NCI-H1436 (cell line): ENCODE data around the gene PROCR.
"Not testable (repeated sequence)": the region's sequence is repeated elsewhere in the genome, so short reads cannot be mapped to it uniquely, and the experiment has no call there.

ENCODE experiments used
- DNase-seq: peaks from one replicate; lab custom pipeline; 2025; lab: John Stamatoyannopoulos, UW

PROCR gene

DNA sequence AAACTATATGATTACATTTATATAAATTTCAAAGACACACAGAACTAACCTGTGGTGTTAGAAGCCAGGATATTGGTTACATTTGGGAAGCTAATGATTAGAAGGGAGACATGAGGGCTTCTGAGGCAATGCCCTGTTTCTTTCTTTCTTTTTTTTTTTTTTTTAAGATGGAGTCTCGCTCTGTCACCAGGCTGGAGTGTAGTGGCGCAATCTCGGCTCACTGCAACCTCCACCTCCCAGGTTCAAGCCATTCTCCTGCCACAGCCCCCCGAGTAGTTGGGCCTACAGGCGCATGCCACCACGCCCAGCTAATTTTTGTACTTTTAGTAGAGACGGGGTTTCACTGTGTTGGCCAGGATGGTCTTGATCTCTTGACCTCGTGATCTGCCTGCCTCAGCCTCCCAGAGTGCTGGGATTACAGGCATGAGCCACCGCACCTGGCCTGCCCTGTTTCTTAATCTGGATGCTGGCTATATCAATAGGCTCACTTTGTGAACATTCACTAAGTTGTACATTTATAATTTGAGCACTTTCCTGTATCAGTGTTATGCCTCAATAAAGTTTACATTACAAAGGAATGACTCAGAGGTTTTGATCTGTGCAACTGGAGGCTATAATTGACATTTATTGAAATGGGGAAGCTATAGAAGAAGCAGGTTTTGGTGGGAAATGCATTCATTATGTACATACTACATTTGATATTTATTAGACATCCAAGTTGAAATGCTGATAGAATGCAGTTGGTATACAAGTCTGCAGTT, 21.3 kb downstream of the PROCR start:
- DNase-seq: not testable (repeated sequence)

DNA sequence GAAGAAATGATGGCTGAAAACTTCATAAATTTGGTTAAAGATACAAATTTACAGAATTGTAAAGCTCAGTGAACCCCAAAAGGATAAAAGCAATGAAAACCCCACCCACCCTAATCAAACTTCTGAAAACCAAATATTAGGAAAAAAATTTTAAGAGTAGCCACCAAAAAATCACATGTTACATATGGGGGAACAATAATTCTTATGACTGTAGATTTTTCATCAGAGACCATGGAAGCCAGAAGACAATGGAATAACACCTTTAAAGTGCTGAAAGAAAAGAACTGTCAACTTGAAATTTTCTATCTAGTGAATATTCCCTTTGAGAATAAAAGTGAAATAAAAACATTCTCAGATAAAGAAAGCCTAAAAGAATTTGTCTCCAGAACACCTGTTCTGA, 24.4 kb downstream of the PROCR start:
- DNase-seq: no peak

DNA sequence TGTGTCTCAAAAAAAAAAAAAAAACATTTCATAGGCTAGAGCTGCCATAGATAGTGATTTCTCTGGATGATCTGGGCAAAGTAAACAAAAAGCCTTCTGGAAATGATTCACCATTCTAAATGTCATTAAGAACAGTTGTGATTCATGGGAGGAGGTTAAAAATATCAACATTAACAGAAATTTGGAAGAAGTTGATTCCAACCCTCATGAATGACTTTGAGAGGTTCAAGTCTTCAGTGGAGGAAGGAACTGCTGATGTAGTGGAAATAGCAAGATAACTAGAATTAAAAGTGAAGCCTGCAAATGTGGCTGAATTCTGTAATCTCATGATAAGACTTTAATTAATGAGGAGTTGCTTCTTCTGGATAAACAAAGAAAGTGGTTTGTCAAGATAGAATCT, 27.9 kb downstream of the PROCR start:
- no peak for DNase-seq

DNA sequence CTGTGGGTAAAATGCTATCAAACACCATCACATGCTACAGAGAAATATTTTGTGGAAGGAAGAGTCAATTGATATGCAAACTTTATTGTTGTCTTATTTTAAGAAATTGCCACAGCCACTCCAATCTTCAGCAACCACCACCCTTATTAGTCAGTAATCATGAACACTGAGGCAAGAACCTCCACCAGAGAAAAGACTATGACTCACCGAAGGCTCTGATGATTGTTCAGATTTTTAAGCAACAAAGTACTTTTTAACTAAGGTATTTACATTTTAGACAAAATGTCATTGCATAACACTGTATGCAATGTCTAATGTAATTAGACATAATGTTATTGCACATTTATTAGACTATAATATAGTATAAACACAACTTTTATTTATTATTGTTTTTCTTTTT, 28.4 kb downstream of the PROCR start:
- DNase-seq: no peak

DNA sequence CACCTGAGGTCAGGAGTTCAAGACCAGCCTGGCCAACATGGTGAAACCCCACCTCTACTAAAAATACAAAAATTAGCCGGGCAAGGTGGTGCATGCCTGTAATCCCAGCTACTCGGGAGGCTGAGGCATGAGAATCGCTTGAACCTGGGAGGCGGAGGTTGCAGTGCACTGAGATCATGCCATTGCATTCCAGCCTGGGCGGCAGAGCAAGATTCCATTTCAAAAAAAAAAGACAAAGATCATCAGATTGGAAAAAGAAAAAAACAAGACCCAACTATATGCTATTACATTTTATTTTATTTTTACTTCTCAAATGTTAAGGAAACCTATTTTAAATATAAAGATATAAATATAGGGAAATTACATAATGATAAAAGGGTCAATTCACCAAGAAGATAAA, 29.6 kb downstream of the PROCR start:
- not testable (repeated sequence) for DNase-seq

DNA sequence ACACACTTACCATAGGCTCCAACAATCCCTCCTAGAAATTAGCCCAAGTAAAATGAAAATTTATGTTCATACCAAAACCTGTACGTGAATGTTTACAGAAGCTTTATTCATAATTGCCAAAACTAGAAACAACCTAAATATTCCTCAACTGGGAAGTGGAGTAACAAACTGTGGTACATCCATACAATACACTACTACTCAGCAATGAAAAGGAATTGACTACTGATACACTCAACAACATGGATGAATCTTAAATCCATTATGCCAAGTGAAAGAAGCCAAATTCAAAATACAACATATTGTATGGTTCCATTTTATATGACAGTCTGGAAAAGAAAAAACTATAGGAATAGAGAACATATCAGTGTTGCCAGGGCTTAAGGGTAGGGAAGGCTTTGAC, 34.9 kb downstream of the PROCR start:
- no peak for DNase-seq

DNA sequence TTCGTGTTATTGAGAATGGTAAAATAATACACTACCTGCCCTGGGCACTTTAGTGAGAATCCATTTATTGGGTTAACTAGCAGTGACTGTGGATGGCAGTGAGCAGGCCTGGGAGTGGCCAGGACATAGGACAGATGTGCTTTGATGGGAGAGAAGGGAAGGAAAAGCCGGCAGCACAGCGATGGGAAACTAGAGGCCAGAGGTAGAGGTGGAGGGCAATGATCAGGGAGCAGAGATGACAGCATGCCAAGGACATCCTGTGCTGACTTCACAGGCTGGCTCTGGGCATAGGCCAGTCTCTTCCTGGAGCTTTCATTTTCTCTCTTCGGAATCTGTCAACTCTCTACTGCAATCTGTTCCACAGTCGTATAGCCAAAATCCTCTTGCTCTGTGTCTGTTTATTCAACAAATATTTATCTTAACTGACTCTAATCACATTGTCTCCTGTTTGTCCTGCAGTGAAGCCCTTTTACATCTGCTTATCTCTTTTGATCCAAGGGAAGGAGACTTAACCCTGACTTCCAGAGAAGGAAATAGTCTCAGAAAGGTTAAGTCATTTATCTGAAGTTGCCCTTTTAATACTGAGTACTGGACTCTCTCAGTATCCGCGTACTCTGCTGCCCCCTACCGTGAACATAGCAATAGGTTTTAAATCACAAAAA, 36.2 kb downstream of the PROCR start:
- peak; percentile 73 for DNase-seq

DNA sequence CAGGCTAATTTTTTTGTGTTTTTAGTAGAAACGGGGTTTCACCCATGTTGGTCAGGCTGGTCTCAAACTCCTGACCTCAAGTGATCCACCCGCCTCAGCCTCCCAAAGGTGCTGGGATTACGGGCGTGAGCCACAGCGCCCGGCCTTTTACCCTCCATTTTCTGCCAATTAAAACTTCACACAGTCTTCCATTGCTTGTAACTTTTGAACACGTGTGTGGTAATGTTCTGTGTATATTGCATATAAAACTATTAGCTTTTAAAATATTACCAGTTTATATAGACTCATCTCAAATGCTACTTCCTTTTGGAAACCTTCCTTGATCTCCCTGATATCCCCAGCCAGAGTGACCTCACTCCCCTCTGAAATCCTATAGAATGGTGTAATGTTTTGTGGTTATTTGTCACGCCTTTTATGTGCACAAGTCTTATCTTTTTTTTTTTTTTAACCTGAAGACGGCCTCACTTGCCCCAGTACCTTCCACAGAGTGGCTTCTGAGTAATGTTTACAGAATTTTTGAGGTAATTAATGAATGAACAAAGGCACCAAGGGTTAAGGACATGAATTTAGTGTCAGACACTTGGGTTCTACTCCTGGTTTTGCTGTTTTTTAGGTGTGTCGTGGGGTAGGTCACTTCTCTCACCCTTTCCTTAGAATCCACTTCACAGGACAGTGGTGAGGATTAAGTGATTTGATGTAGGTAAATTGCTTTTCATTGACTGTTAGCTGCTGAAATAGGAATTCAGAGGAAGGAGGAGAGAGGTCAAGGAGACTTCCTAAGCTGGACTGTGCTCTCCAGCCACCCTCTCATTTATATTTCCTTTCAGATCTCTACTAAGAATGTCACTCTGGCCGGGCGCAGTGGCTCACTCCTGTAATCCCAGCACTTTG, 43.4 kb downstream of the PROCR start:
- no peak for DNase-seq

DNA sequence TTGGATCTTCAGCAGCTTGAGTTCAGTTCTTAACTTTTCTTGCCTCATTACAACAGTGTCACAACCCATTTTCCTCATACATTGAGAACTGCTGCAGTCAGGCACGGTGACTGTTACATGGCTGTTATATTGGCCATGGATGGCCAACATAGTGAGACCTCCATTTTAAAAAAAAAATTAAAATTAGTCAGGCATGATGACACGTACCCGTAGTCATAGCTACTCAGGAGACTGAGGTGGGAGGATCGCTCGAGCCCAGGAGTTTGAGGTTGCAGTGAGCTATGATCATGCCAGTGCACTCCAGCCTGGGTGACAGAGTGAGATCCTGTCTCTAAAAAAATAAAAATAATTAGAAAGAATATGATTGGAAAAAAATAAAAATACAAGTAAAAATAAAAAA, 44.7 kb downstream of the PROCR start:
- DNase-seq: no peak

DNA sequence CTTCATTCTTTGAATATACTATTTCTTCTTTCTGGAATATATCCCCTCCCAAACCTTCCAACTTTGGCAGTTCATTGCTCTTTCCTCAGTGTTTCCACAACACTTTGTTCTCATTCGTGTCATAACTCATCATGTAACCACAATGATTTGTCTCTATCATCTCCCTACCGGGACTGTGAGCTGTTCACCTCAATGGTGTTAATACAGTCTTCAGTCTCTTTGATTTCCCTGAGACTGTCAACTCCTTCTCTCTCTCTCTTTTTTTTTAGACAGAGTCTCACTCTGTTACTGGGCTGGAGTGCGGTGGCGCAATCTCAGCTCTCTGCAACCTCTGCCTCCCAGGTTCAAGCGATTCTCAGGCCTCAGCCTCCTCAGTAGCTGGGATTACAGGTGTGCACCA, 52.1 kb downstream of the PROCR start:
- DNase-seq: no peak

DNA sequence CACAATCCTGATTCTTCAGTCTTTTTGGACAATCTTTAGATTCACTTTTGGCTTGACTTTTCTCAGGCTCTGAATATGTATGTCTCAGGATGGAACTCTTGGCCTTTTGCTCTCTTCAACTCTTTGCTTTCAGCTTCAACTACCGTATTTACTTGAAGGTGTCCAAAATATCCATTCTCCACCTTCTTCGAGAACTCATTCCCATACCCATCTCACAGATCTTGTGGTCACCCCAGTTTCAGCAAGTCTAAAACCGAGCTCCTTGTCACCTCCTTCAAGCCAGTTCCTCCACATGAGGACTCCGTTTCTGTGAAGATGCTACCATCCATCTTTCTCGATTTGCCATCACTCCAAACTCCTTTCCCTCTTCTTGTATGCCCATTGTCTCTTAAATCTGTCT, 52.7 kb downstream of the PROCR start:
- DNase-seq: no peak

DNA sequence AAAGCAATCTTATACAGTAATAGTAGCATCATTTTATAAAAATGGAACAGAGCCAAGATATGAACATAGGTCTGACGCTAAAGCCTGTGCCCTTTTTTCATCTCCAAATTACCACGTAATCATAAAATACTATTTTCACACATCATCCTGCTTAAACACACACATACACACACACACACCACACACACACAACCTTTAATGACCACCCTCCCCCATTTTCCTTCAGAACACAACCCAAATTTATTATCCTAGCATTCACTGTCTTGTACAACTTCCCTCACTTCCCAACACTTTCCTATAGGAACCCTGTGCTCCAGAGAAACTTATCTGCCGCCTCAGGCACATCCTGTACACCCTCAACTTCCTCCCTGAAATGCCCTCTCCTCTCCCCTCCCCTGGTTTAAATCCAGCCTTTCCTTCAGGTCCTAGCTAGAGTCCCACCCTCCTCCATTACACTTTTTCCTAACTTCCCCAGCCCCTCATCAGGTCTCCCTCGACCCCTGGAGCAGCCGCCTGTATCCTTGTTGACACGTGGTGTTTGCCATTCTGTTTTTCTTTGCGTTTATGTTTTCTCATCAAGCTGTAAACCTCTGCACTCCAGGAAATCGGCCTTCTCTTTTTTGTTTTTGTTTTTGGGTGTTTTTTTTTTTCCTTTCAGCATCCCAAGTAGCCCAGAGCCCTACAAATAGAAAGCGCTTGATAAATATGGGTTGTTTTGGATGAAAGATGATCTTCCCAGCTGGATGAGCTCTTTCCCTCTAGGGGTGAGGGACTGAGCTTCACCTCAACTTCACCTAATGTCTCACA, 53.6 kb downstream of the PROCR start:
- DNase-seq: no peak

DNA sequence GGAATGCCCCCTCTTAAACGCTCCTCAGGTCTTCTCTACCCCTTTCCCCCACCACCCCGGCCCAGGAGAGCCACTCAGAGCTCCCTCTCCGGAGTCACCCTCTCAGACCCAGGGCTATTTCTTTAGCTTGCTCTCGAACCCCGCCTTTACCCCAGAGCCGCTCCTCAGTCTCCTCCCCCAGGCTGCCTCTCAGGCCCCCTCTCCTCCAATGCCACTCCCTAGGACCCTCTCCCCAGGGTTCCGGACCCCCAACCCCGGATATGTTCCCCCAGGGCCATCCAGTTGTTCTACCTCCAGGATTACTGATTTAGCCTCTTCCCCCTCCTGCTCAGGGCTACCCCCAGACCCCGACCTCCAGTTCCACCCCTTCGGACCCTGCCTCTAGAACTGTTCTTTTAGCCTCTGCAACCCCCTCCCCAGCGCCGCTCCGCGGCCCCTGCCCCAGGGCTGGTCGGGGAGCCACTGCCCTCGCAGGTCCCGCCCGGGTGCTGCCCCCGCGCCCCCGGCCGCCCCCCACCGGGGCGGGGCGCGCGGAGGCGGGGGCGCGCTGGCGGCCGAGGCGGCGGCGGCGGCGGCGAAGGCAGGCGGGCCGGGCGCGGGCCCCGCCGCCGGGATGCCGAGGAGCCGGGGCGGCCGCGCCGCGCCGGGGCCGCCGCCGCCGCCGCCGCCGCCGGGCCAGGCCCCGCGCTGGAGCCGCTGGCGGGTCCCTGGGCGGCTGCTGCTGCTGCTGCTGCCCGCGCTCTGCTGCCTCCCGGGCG, 54.4 kb downstream of the PROCR start, which contains the start of gene MMP24:
MMP24 (plus strand) TSS at position 565 of the 758 bp plus-strand sequence; CDS start at position 614, 49 bp downstream.
- no peak for DNase-seq
